IMR-90 (cell line): ENCODE measurements around the gene CMIP. TPM values are rescaled to one million over a fixed set of nuclear protein-coding genes. Genes with fewer than 3 reads are reported as not detected.
A peak's percentile ranks its signal among the peaks of the same experiment; 100 is the strongest.

Experiments used
- ATAC-seq: fragments of 200-7000 bp; cut with Tn5 transposase; 2 replicates; pipeline ENCODE4 v1.9.1; 2020; ENCODE audit warnings: low read depth, mild to moderate bottlenecking, moderate library complexity
- BruUV-seq: library from RNA; stranded (reverse); fragments of 400-500 nt; replicated peaks from 2 replicates; lab custom pipeline; 2021; lab: Mats Ljungman, UMichigan
- CTCF ChIA-PET: fragments of 300-600 bp; formaldehyde crosslinking; extraction: SDS; loops from one replicate; lab custom pipeline; 2021; ENCODE audit warnings: antibody characterized with exemption; lab: Yijun Ruan, JAX
- POLR2A ChIA-PET: fragments of 300-600 bp; sonication (Branson Sonifier 250); formaldehyde crosslinking; loops from one replicate; lab custom pipeline; 2022; ENCODE audit warnings: antibody characterized with exemption; ENCODE audit not compliant: unreplicated experiment; lab: Charles Lee
- DNase-seq: peaks from one replicate; pipeline ENCODE4 v3.0.0; 2013
- H2AFZ ChIP-seq: replicated peaks from 2 replicates; pipeline ENCODE3; 2013; ENCODE audit warnings: low read length, mild to moderate bottlenecking; ENCODE audit not compliant: poor library complexity
- H2AK5ac ChIP-seq: 2 replicates; pipeline ENCODE4 v1.6.1; 2013; ENCODE audit warnings: low read depth, low read length, inconsistent platforms
- H2AK9ac ChIP-seq: replicated peaks from 2 replicates; pipeline ENCODE3; 2013; ENCODE audit warnings: mild to moderate bottlenecking, low read depth, low read length, moderate library complexity; ENCODE audit not compliant: poor library complexity
- H2BK120ac ChIP-seq: 2 replicates; pipeline ENCODE4 v1.6.1; 2013; ENCODE audit warnings: low read depth, low read length, inconsistent platforms
- H2BK15ac ChIP-seq: 3 replicates; pipeline ENCODE4 v1.6.1; 2013; ENCODE audit warnings: low read depth, low read length, inconsistent platforms
- H2BK20ac ChIP-seq: 2 replicates; pipeline ENCODE4 v1.6.1; 2013; ENCODE audit warnings: low read depth, mild to moderate bottlenecking, inconsistent platforms, low read length, moderate library complexity
- H2BK5ac ChIP-seq: 2 replicates; pipeline ENCODE4 v1.6.1; 2013; ENCODE audit warnings: mild to moderate bottlenecking, low read depth, low read length, inconsistent platforms; ENCODE audit not compliant: poor library complexity, severe bottlenecking
- H3K14ac ChIP-seq: replicated peaks from 2 replicates; pipeline ENCODE4 v1.6.1; 2013; ENCODE audit warnings: low read depth, low read length, inconsistent platforms
- H3K18ac ChIP-seq: 2 replicates; pipeline ENCODE4 v1.6.1; 2013; ENCODE audit warnings: low read depth, low read length, control low read depth
- H3K23ac ChIP-seq: 2 replicates; pipeline ENCODE4 v1.6.1; 2013; ENCODE audit warnings: low read depth, low read length, inconsistent platforms
- H3K27ac ChIP-seq: 2 replicates; pipeline ENCODE4 v1.5.1; 2013; ENCODE audit warnings: mild to moderate bottlenecking, control low read depth, low read length; ENCODE audit not compliant: insufficient read depth
- H3K27me3 ChIP-seq: 2 replicates; pipeline ENCODE4 v1.6.1; 2013; ENCODE audit warnings: low read length; ENCODE audit not compliant: control insufficient read depth, insufficient read depth
- H3K36me3 ChIP-seq: 2 replicates; pipeline ENCODE4 v1.6.1; 2013; ENCODE audit warnings: low read length, mixed read lengths; ENCODE audit not compliant: control insufficient read depth, insufficient read depth
- H3K4ac ChIP-seq: 2 replicates; pipeline ENCODE4 v1.6.1; 2013; ENCODE audit warnings: low read depth, low read length, inconsistent platforms
- H3K4me1 ChIP-seq: 2 replicates; pipeline ENCODE4 v1.6.1; 2013; ENCODE audit warnings: low read length, mixed read lengths; ENCODE audit not compliant: control insufficient read depth, insufficient read depth
- H3K4me2 ChIP-seq: 2 replicates; pipeline ENCODE4 v1.6.1; 2013; ENCODE audit warnings: low read depth, mild to moderate bottlenecking, control low read depth, low read length, moderate library complexity
- H3K4me3 ChIP-seq: 2 replicates; pipeline ENCODE4 v1.5.1; 2013; ENCODE audit warnings: low read depth, mild to moderate bottlenecking, control low read depth, low read length, moderate library complexity; ENCODE audit not compliant: insufficient read depth
- H3K56ac ChIP-seq: 2 replicates; pipeline ENCODE4 v1.6.1; 2013; ENCODE audit warnings: low read length, inconsistent platforms; ENCODE audit not compliant: insufficient read depth; ENCODE audit errors: extremely low read depth
- H3K79me1 ChIP-seq, 2 experiments: 2 replicates each; pipeline ENCODE4 v1.6.1; 2013; ENCODE audit warnings: low read length in 2 of 2, inconsistent platforms in 1 of 2, low read depth in 1 of 2
- H3K9ac ChIP-seq: 2 replicates; pipeline ENCODE4 v1.6.1; 2013; ENCODE audit warnings: low read depth, low read length, control low read depth
- H3K9me1 ChIP-seq: 2 replicates; pipeline ENCODE4 v1.6.1; 2013; ENCODE audit warnings: low read length, inconsistent platforms; ENCODE audit not compliant: insufficient read depth
- H3K9me3 ChIP-seq: 2 replicates; pipeline ENCODE4 v1.6.1; 2013; ENCODE audit warnings: low read length; ENCODE audit not compliant: control insufficient read depth, insufficient read depth
- H4K20me1 ChIP-seq: 2 replicates; pipeline ENCODE4 v1.6.1; 2013; ENCODE audit warnings: low read length, inconsistent platforms; ENCODE audit not compliant: insufficient read depth
- H4K5ac ChIP-seq: 2 replicates; pipeline ENCODE4 v1.6.1; 2013; ENCODE audit warnings: mild to moderate bottlenecking, low read depth, low read length, control low read depth
- H4K8ac ChIP-seq, 2 experiments: 2 replicates each; pipeline ENCODE4 v1.6.1; 2013; ENCODE audit warnings: low read depth in 2 of 2, low read length in 2 of 2, control low read depth in 1 of 2, inconsistent platforms in 1 of 2
- H4K91ac ChIP-seq: 2 replicates; pipeline ENCODE4 v1.6.1; 2013; ENCODE audit warnings: low read depth, low read length, inconsistent platforms; ENCODE audit not compliant: insufficient read depth
- BHLHE40 ChIP-seq: fragments of 150-350 bp; IDR thresholded peaks from 2 replicates; pipeline ENCODE4 v1.6.1; 2016; ENCODE audit warnings: mild to moderate bottlenecking, low read depth, low read length
- CEBPB ChIP-seq: IDR thresholded peaks from 2 replicates; pipeline ENCODE4 v1.6.1; 2012; ENCODE audit warnings: low read depth, low read length, improper control_type of control experiment
- CHD1 ChIP-seq: IDR thresholded peaks from 2 replicates; pipeline ENCODE4 v1.6.1; 2012; ENCODE audit warnings: low read depth, low read length, improper control_type of control experiment
- CTCF ChIP-seq: conservative IDR thresholded peaks from 2 replicates; pipeline ENCODE4 v1.5.1; 2012; ENCODE audit warnings: mild to moderate bottlenecking, low read depth, low read length, improper control_type of control experiment
- ELK1 ChIP-seq: fragments of 150-350 bp; IDR thresholded peaks from 2 replicates; pipeline ENCODE4 v1.6.1; 2016; ENCODE audit warnings: low read depth, mild to moderate bottlenecking, low read length, moderate library complexity, borderline replicate concordance
- FOS ChIP-seq: fragments of 150-350 bp; IDR thresholded peaks from 2 replicates; pipeline ENCODE4 v1.6.1; 2016; ENCODE audit warnings: low read depth, low read length
- MAFK ChIP-seq: IDR thresholded peaks from 2 replicates; pipeline ENCODE4 v1.6.1; 2012; ENCODE audit warnings: low read depth, low read length, improper control_type of control experiment
- MAZ ChIP-seq: IDR thresholded peaks from 2 replicates; pipeline ENCODE4 v1.6.1; 2012; ENCODE audit warnings: low read depth, mild to moderate bottlenecking, low read length, improper control_type of control experiment, moderate library complexity, borderline replicate concordance
- MXI1 ChIP-seq: IDR thresholded peaks from 2 replicates; pipeline ENCODE4 v1.6.1; 2012; ENCODE audit warnings: low read depth, mild to moderate bottlenecking, low read length, moderate library complexity, borderline replicate concordance
- NFE2L2 ChIP-seq: fragments of 150-350 bp; IDR thresholded peaks from 2 replicates; pipeline ENCODE4 v1.6.1; 2016; ENCODE audit warnings: low read depth, mild to moderate bottlenecking, low read length
- POLR2A ChIP-seq: IDR thresholded peaks from 2 replicates; pipeline ENCODE4 v1.6.1; 2012; ENCODE audit warnings: mild to moderate bottlenecking, low read depth, low read length
- RAD21 ChIP-seq: IDR thresholded peaks from 2 replicates; pipeline ENCODE4 v1.6.1; 2012; ENCODE audit warnings: low read length, improper control_type of control experiment
- RCOR1 ChIP-seq: IDR thresholded peaks from 2 replicates; pipeline ENCODE4 v1.6.1; 2012; ENCODE audit warnings: mild to moderate bottlenecking, low read length, improper control_type of control experiment; ENCODE audit not compliant: insufficient replicate concordance
- RFX5 ChIP-seq: IDR thresholded peaks from 2 replicates; pipeline ENCODE4 v1.8.0; 2012; ENCODE audit warnings: low read depth, mild to moderate bottlenecking, low read length, moderate library complexity
- SMC3 ChIP-seq: fragments of 150-350 bp; IDR thresholded peaks from 2 replicates; pipeline ENCODE4 v1.6.1; 2016; ENCODE audit warnings: low read depth, mild to moderate bottlenecking, antibody characterized with exemption, low read length, moderate library complexity
- USF2 ChIP-seq: fragments of 150-350 bp; IDR thresholded peaks from 2 replicates; pipeline ENCODE4 v1.6.1; 2017; ENCODE audit warnings: mild to moderate bottlenecking, antibody characterized with exemption, low read length, low read depth
- WGBS, 2 experiments: methylation state at CpG; one replicate each; pipeline versions ENCODE4 v1.1.5 to v1.1.7; 2013; ENCODE audit warnings: missing lambda C conversion rate in 2 of 2; ENCODE audit not compliant: insufficient read length in 1 of 2; ENCODE audit errors: extremely low coverage in 2 of 2; 5-methylcytosine and 5-hydroxymethylcytosine counted together
- dilution Hi-C: fragments of 300-500 bp; cut with HindIII; formaldehyde crosslinking; loops from one replicate; pipeline ENCODE4 v1.14.3; 2018; ENCODE audit warnings: low sequenced_read_pairs; ENCODE audit not compliant: unreplicated experiment
- in situ Hi-C: fragments of 300-500 bp; cut with MboI; formaldehyde crosslinking; loops from 3 replicates; pipeline ENCODE4 v1.14.3; 2019; ENCODE audit warnings: low sequenced_read_pairs, inconsistent platforms, mixed read lengths
- intact Hi-C: fragments of 100-400 bp; cut with micrococcal nuclease; formaldehyde crosslinking; loops from 2 replicates; pipeline ENCODE4 v1.10.0; 2022
- polyA plus RNA-seq, 3 experiments: library from polyadenylated mRNA; depleted of rRNA; stranded (reverse); fragments of >200 nt; gene quantifications; 2 replicates each; pipeline ENCODE4 v1.2.3, GENCODE V29; 2012; ENCODE audit warnings: low replicate concordance in 1 of 3
- total RNA-seq: library from RNA; depleted of rRNA; stranded (reverse); fragments of >200 nt; gene quantifications from 2 replicates; pipeline ENCODE4 v1.2.3, GENCODE V29; 2012

The CMIP gene
- total and polyA plus RNA-seq, 2 of the 4 experiments (the other 2 are of a cell fraction) = 3.2 to 11.6 TPM

GRCh38 chr16:81483970-81484595 is 39.5 kb downstream of the CMIP start:
- TF ChIP-seq MXI1 (no peak), RCOR1 (no peak), ELK1 (no peak), CHD1 (no peak), CEBPB (no peak), MAZ (no peak), RFX5 (no peak), NFE2L2 (no peak), CTCF (no peak), MAFK (no peak), FOS (no peak), POLR2A (no peak), RAD21 (no peak), BHLHE40 (no peak), USF2 (no peak), SMC3 (no peak)
- H3K23ac ChIP-seq = no peak overlapping the region
- intact Hi-C loops = no loop called here
- ChIA-PET CTCF (interaction anchor here (0.6 kb wide), 2 partner anchors 204 to 279 kb away, joined by 3 to 4 read pairs; no protein-coding TSS in a partner anchor), POLR2A (no interaction called here)
- no peak overlapping the region for H2BK15ac ChIP-seq
- H4K8ac ChIP-seq = no peak overlapping the region
- no peak overlapping the region for H3K18ac ChIP-seq
- dilution Hi-C loops = no loop called here
- no peak overlapping the region for H3K9ac ChIP-seq
- H3K4me3 ChIP-seq = no peak overlapping the region
- no peak overlapping the region for H2AK9ac ChIP-seq
- H3K79me1 ChIP-seq = peaks cover 42 to 90% of the 10 kb centered on the region in 2 experiments; a peak in 3 of 4 replicates
- 0 out of 2 replicates have a peak overlapping the region, but pooled peaks have one; percentile 8 for H2BK20ac ChIP-seq
- H3K14ac ChIP-seq = no peak overlapping the region
- ATAC-seq (no peak), DNase-seq (no peak)
- peaks cover 86% of the 10 kb centered on the region for H4K20me1 ChIP-seq
- no peak overlapping the region for H2BK120ac ChIP-seq
- H2AFZ ChIP-seq = no peak overlapping the region
- no peak overlapping the region for H3K27ac ChIP-seq
- BruUV-seq = no TSS peak
- WGBS, 2 experiments = 91% methylated on average over 8 of the region's 22 CpGs; no CpG with 5 or more reads in 1 of the 2 experiments
- no peaks in the 10 kb centered on the region for H3K9me3 ChIP-seq
- in situ Hi-C loops = no loop called here
- no peak overlapping the region for H3K4me2 ChIP-seq
- peaks cover 25% of the 10 kb centered on the region for H3K9me1 ChIP-seq
- no peak overlapping the region for H3K56ac ChIP-seq
- H3K27me3 ChIP-seq = no peaks in the 10 kb centered on the region
- H2BK5ac ChIP-seq = no peak overlapping the region
- no peak overlapping the region for H4K5ac ChIP-seq
- H3K4me1 ChIP-seq = peaks cover 27% of the 10 kb centered on the region
- peak overlapping the region; percentile 70; the same call in 1 of the 2 replicates for H2AK5ac ChIP-seq
- no peak overlapping the region for H3K4ac ChIP-seq
- no peak overlapping the region for H4K91ac ChIP-seq
- H3K36me3 ChIP-seq = no peaks in the 10 kb centered on the region
